Renal pelvis (tissue), 12 donors: ENCODE results near the gene SLCO3A1. TPM values are rescaled to one million over a fixed set of nuclear protein-coding genes. Genes with fewer than 3 reads are reported as not detected.
A peak's percentile ranks its signal among the peaks of the same experiment; 100 is the strongest.

Experiments used
- DNase-seq: peaks from one replicate; pipeline ENCODE4 v3.0.0-alpha.2; 2013
- long read RNA-seq, 16 experiments: transcript quantifications; one replicate each; lab custom pipeline, GENCODE V29; 2026
- polyA plus RNA-seq, 3 donors: library from polyadenylated mRNA; unstranded; fragments of 120-200 nt; gene quantifications; one replicate each; pipeline ENCODE4 v1.2.1, GENCODE V29; 2013; ENCODE audit not compliant: insufficient read length in 3 of 3

SLCO3A1 gene
- polyA plus RNA-seq = 10 to 100 TPM; 11.8 to 12.9 (median 12.2) TPM
- long read RNA-seq, donor 1, full-length matches to known transcripts = 3 of 3 reads
- long read RNA-seq, donor 1, partial matches to known transcripts = 0 of 3 reads
- long read RNA-seq, donor 1, other reads (novel, unspliced or antisense) = 0 of 3 reads
- long read RNA-seq, donor 2, full-length matches to known transcripts = 2 of 2 reads
- long read RNA-seq, donor 2, partial matches to known transcripts = 0 of 2 reads
- long read RNA-seq, donor 2, other reads (novel, unspliced or antisense) = 0 of 2 reads
- long read RNA-seq, donor 3, full-length matches to known transcripts = 2 of 2 reads
- long read RNA-seq, donor 3, partial matches to known transcripts = 0 of 2 reads
- long read RNA-seq, donor 3, other reads (novel, unspliced or antisense) = 0 of 2 reads
- long read RNA-seq, donor 4, full-length matches to known transcripts = 5 of 5 reads
- long read RNA-seq, donor 4, partial matches to known transcripts = 0 of 5 reads
- long read RNA-seq, donor 4, other reads (novel, unspliced or antisense) = 0 of 5 reads
- long read RNA-seq, donor 5 = 0 reads
- long read RNA-seq, donor 6, full-length matches to known transcripts = 4 of 4 reads
- long read RNA-seq, donor 6, partial matches to known transcripts = 0 of 4 reads
- long read RNA-seq, donor 6, other reads (novel, unspliced or antisense) = 0 of 4 reads
- long read RNA-seq, donor 7, full-length matches to known transcripts = 7 of 7 reads
- long read RNA-seq, donor 7, partial matches to known transcripts = 0 of 7 reads
- long read RNA-seq, donor 7, other reads (novel, unspliced or antisense) = 0 of 7 reads
- long read RNA-seq, donor 8, partial matches to known transcripts = 0 of 1 reads
- long read RNA-seq, donor 8, other reads (novel, unspliced or antisense) = 0 of 1 reads
- long read RNA-seq, donor 9, full-length matches to known transcripts = 5 of 5 reads
- long read RNA-seq, donor 9, partial matches to known transcripts = 0 of 5 reads
- long read RNA-seq, donor 9, other reads (novel, unspliced or antisense) = 0 of 5 reads
- long read RNA-seq, donor 10, full-length matches to known transcripts = 4 of 4 reads
- long read RNA-seq, donor 10, partial matches to known transcripts = 0 of 4 reads
- long read RNA-seq, donor 10, other reads (novel, unspliced or antisense) = 0 of 4 reads
- long read RNA-seq, donor 11, full-length matches to known transcripts = 5 of 5 reads
- long read RNA-seq, donor 11, partial matches to known transcripts = 0 of 5 reads
- long read RNA-seq, donor 11, other reads (novel, unspliced or antisense) = 0 of 5 reads
- long read RNA-seq, donor 12, full-length matches to known transcripts = 6 of 6 reads
- long read RNA-seq, donor 12, partial matches to known transcripts = 0 of 6 reads
- long read RNA-seq, donor 12, other reads (novel, unspliced or antisense) = 0 of 6 reads
- long read RNA-seq, donor 13, full-length matches to known transcripts = 2 of 2 reads
- long read RNA-seq, donor 13, partial matches to known transcripts = 0 of 2 reads
- long read RNA-seq, donor 13, other reads (novel, unspliced or antisense) = 0 of 2 reads
- long read RNA-seq, donor 14 = 0 reads
- long read RNA-seq, donor 15 = 0 reads
- long read RNA-seq, donor 16, full-length matches to known transcripts = 3 of 3 reads
- long read RNA-seq, donor 16, partial matches to known transcripts = 0 of 3 reads
- long read RNA-seq, donor 16, other reads (novel, unspliced or antisense) = 0 of 3 reads

DNA sequence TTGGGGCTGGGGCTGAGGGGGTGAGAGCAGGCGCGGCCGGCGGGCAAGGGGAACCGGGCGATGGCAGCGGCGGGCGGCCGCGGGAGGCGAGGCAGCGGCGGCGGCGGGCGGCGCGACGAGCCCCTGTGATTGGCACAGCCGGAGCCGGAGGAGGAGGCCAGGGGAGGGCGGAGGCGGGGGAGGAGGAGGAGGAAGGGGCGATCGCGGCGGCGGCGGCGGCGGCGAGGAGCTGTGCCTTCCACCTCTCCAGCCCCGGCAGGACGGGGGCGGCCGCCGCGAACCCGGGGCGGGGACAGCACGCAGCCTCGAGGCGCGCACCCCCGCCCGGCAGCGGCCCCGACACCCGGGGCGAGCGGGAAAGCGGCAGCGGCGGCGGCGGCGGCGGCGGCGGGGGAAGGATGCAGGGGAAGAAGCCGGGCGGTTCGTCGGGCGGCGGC, at the start of gene SLCO3A1:
Gene SLCO3A1 (plus strand): TSS at position 198 of the 437 bp plus-strand sequence.
- DNase-seq = peak; percentile 45

DNA sequence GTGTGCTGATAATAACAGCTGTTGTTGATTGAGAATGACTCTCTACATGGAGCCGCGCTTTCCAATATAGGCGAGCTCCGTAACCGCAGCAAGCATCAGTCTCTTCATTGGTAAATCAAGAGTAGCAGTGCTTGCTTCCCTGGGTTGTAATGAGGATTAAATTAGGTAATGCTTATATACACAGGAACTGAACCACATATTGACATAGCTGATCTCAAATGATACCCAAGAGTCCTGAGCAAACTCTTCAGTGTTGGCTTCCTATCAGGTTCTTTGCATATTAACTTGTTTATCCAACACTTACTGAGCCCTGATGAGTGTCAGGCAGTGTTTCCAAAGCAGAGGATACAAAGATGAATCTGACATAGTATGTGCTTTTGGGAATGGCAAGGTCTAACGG, 46.4 kb upstream of the SLCO3A1 start:
- no peak for DNase-seq

DNA sequence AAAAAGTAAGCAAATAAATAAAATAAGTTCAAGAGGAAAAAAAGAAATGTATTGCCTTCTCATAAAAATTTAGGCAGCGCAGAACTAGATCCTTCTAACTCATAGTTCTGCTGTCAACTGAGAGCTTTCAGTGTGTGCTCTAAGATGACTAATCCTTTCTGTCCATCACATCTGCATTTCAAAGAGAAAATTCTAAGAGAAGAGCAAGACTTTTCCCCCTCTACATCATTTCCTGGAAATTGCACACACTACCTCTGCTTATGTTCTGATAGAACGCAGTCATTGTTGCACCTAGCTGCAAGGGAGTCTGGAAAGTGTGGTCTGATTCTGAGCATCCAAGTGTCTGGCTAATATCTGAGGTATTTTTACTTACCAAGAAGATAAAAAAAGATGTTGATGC, 39.6 kb upstream of the SLCO3A1 start:
- DNase-seq = no peak

- DNase-seq = no peak
Observed at GRCh38 chr15:91816942-91817341, 36.6 kb upstream of the SLCO3A1 start.

GRCh38 chr15:91821458-91821857, 32.0 kb upstream of the SLCO3A1 start:
- no peak for DNase-seq

DNA sequence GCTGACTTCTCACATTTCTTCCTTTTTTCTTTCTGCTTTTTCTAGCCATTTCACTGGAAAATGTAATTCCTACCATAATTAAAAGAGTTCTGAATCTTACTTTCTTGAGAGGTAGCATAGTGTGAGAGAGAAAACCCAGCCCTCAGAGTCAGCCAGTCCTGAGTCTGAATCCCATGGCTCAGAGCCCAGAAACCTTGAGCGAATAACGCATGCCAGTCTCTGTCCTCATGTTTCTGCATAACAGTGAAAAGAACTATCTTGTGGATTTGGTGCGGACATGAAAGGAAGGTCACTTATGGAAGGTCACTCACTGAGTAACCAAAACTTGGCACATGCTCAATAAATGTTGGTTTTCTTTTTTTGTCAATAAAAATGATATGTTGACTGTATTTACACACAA, 29.3 kb upstream of the SLCO3A1 start:
- no peak for DNase-seq

DNA sequence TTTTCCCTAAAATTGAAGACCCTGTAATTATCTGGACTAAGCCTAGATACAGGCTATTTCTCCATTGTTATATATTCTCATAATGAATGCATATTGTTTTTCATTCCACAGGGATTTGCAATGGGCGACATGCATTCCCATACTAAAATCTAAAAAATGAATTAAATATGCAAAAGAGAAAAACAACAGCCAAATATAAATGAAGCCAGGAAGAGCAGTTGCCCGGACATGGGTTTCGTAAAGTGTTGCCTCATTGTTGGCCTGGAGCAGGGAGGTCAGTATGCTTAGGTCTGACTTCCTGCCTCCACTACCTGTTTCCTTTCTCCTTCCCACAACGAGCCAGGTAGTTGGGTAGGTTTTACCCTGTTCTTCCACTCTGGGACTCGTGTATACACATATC, 27.1 kb upstream of the SLCO3A1 start:
- DNase-seq = no peak

GRCh38 chr15:91833056-91833455, 20.5 kb upstream of the SLCO3A1 start:
- no peak for DNase-seq

- no peak for DNase-seq
Observed at GRCh38 chr15:91839867-91840266, 13.6 kb upstream of the SLCO3A1 start.

DNA sequence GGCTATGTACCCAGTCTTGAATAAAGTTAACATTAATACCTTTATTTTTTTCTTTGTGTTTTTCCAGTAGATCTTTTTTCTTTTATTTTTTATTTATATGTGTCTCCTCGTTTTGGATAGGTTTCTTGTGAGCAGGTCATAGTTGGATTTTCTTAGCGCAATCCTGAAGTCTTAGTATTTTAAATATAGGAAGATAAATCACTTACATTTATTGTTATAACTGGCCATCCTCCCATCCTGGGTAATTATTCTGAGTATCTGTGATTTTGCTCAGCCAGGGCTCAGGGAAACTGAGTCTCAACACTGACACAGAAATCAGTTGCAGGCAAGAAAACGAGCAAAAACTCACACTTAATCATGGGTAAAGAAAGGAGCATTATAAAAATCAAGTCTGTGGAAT, 11.6 kb upstream of the SLCO3A1 start:
- DNase-seq = no peak

GRCh38 chr15:91844341-91844740, 9.2 kb upstream of the SLCO3A1 start:
- DNase-seq = no peak

GRCh38 chr15:91844928-91845327, 8.6 kb upstream of the SLCO3A1 start:
- DNase-seq = no peak

DNA sequence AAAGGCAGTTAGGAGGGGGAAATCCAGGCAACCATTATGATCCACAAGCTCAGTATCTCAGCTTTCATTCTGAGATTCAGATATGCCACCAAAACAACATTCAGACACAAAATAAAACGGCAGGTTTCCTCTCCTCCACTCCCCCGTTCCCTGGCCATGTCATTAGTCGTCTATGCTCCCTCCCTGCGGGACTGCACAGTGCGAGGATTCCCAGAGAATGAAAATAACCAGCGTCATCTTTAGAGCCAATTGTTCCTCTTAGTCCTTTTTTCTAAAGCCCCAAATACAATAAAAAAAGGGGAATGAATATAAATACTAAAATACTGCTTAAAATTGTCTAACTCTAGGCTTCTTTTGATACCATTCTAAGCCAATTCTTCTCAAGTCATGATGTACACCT, 7.8 kb upstream of the SLCO3A1 start:
- no peak for DNase-seq

- no peak for DNase-seq
Observed at GRCh38 chr15:91849180-91849579, 4.3 kb upstream of the SLCO3A1 start.

DNA sequence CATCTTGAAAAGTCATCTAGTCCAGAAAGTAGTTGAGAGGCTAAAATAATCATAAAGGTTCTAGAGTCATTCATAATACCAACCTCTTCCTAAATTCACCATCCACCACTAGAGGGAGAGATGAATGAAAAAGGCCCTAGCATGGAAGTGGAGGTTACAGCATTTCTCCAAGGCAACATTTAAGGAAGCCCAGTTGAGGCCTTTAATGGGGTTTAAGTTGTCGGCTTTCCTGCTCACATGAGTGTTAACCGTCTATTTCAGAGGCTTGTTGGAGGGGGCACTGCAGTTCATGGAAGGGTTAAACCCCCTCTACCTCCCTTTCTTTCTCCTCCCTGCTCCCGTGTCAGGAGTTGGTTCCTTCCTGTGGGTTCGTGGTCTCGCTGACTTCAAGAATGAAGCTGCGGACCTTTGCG, 3.8 kb upstream of the SLCO3A1 start:
- DNase-seq = no peak

GRCh38 chr15:91852741-91853510, 582 bp upstream of the SLCO3A1 start:
- DNase-seq = no peak

- no peak for DNase-seq
Observed at GRCh38 chr15:91853948-91854638, 585 bp downstream of the SLCO3A1 start.

GRCh38 chr15:91854639-91854990, 1.1 kb downstream of the SLCO3A1 start:
- DNase-seq = no peak

DNA sequence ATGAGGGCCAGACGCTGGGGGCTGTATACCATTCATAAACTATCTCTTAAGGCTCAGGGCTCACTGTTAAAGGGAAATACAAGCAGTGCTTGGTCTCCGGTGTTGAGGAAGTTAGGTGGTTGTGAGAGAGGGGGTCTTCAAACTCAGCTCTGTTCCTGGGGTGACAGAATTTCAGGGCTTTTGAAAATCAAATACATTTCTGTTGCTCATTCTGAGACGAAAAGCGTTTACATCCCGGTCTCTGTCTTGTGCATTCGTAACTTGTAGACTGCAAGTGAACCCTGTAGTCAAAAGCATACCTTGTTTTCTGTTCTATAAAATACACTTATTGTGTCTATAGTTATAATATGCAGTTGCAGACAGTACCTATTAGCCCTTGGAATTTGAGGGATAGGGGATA, 1.7 kb downstream of the SLCO3A1 start:
- DNase-seq = no peak
